Activated CD4-positive, alpha-beta T cell treated with anti-CD3 and anti-CD28 coated beads for 24 hours (primary cell): ENCODE results near the gene LRRC4C.
"Not testable (repeated sequence)": the region's sequence is repeated elsewhere in the genome, so short reads cannot be mapped to it uniquely, and the experiment has no call there.

Source experiments
- DNase-seq, 2 donors: peaks; one replicate each; pipeline ENCODE4 v3.0.0-alpha.2; 2020; ENCODE audit warnings: low read depth in 2 of 2

LRRC4C gene

GRCh38 chr11:40688369-40688768 lies 771.1 kb downstream of the LRRC4C start:
- DNase-seq: no peak

- DNase-seq: no peak
These were observed 772.7 kb downstream of the LRRC4C start for GRCh38 chr11:40686765-40687164.

GRCh38 chr11:40683010-40683409 lies 776.4 kb downstream of the LRRC4C start:
- no peak for DNase-seq

GRCh38 chr11:40679276-40679675 lies 780.2 kb downstream of the LRRC4C start:
- DNase-seq: no peak

GRCh38 chr11:40647295-40647694 lies 812.2 kb downstream of the LRRC4C start:
- DNase-seq: no peak

GRCh38 chr11:40642284-40642683 lies 817.2 kb downstream of the LRRC4C start:
- no peak for DNase-seq

GRCh38 chr11:40619654-40620053 lies 839.8 kb downstream of the LRRC4C start:
- no peak for DNase-seq

GRCh38 chr11:40606800-40607199 lies 852.7 kb downstream of the LRRC4C start:
- no peak for DNase-seq

- DNase-seq: no peak
These were observed 856.4 kb downstream of the LRRC4C start for GRCh38 chr11:40602866-40603552.

- no peak for DNase-seq
These were observed 861.8 kb downstream of the LRRC4C start for GRCh38 chr11:40597546-40598113.

- DNase-seq: no peak
These were observed 886.1 kb downstream of the LRRC4C start for GRCh38 chr11:40573254-40573891.

- no peak for DNase-seq
These were observed 889.4 kb downstream of the LRRC4C start for GRCh38 chr11:40569947-40570531.

GRCh38 chr11:40567392-40567791 lies 892.1 kb downstream of the LRRC4C start:
- no peak for DNase-seq

GRCh38 chr11:40544162-40544561 lies 915.3 kb downstream of the LRRC4C start:
- no peak for DNase-seq

- DNase-seq: no peak
These were observed 916.6 kb downstream of the LRRC4C start for GRCh38 chr11:40542821-40543220.

GRCh38 chr11:40537734-40538133 lies 921.7 kb downstream of the LRRC4C start:
- no peak for DNase-seq

- not testable (repeated sequence) for DNase-seq
These were observed 937.4 kb downstream of the LRRC4C start for GRCh38 chr11:40522080-40522479.

- DNase-seq: no peak
These were observed 942.3 kb downstream of the LRRC4C start for GRCh38 chr11:40517122-40517521.

- DNase-seq: no peak
These were observed 945.3 kb downstream of the LRRC4C start for GRCh38 chr11:40514124-40514523.

- DNase-seq: no peak
These were observed 946.2 kb downstream of the LRRC4C start for GRCh38 chr11:40513281-40513680.

GRCh38 chr11:40508303-40508702 lies 951.1 kb downstream of the LRRC4C start:
- no peak for DNase-seq

GRCh38 chr11:40506226-40506625 lies 953.2 kb downstream of the LRRC4C start:
- DNase-seq: no peak

GRCh38 chr11:40491341-40491740 lies 968.1 kb downstream of the LRRC4C start:
- DNase-seq: no peak
